LNCaP clone FGC (cell line): ENCODE data around the gene BICD2.

ENCODE experiments used
- DNase-seq: peaks from one replicate; pipeline ENCODE4 v3.0.0-alpha.2; 2011; ENCODE audit warnings: low read depth
- H3K4me3 ChIP-seq: 2 replicates; pipeline ENCODE4 v1.5.1; 2011; ENCODE audit warnings: mild to moderate bottlenecking, low read depth, low read length, control low read depth
- CTCF ChIP-seq: IDR thresholded peaks from 2 replicates; pipeline ENCODE4 v1.5.1; 2012; ENCODE audit warnings: mild to moderate bottlenecking; ENCODE audit not compliant: control insufficient read depth, insufficient read depth; ENCODE audit errors: extremely low read depth

BICD2 gene

GRCh38 chr9:92668746-92669526 lies 95.7 kb downstream of the BICD2 start:
- no peak for DNase-seq
- TF ChIP-seq CTCF = no peak

GRCh38 chr9:92666912-92667532 lies 97.6 kb downstream of the BICD2 start:
- DNase-seq = no peak
- no peak overlapping the region for H3K4me3 ChIP-seq
- TF ChIP-seq CTCF = no peak

More at GRCh38 chr9:92668746-92669526, 95.7 kb downstream of the BICD2 start:
- peak overlapping the region; percentile 60 for H3K4me3 ChIP-seq

GRCh38 chr9:92666236-92666635 lies 98.4 kb downstream of the BICD2 start:
- TF ChIP-seq CTCF = no peak
- DNase-seq = peak; percentile 27
- peak overlapping the region; percentile 25 for H3K4me3 ChIP-seq

GRCh38 chr9:92665836-92666235 lies 98.8 kb downstream of the BICD2 start:
- DNase-seq = peak; percentile 79
- TF ChIP-seq CTCF = no peak
- H3K4me3 ChIP-seq = peak overlapping the region; percentile 25

GRCh38 chr9:92664394-92665152 lies 100.1 kb downstream of the BICD2 start:
- TF ChIP-seq CTCF = no peak
- no peak for DNase-seq

GRCh38 chr9:92663951-92664350 lies 100.7 kb downstream of the BICD2 start:
- H3K4me3 ChIP-seq = no peak overlapping the region
- no peak for DNase-seq
- TF ChIP-seq CTCF = no peak

More at GRCh38 chr9:92664394-92665152, 100.1 kb downstream of the BICD2 start:
- no peak overlapping the region for H3K4me3 ChIP-seq
